Calu3 (cell line): ENCODE data around the gene HYDIN. TPM values are rescaled to one million over a fixed set of nuclear protein-coding genes. Genes with fewer than 3 reads are reported as not detected.
"Not testable (repeated sequence)": the region's sequence is repeated elsewhere in the genome, so short reads cannot be mapped to it uniquely, and the experiment has no call there.

Experiments
- BruUV-seq: library from RNA; stranded (reverse); fragments of 400-500 nt; replicated peaks from 2 replicates; lab custom pipeline; 2021; lab: Mats Ljungman, UMichigan
- CTCF ChIA-PET: fragments of 300-600 bp; sonication (Branson Sonifier 250); formaldehyde crosslinking; loops from one replicate; lab custom pipeline; 2022; ENCODE audit warnings: antibody characterized with exemption; lab: Charles Lee
- DNase-seq: peaks from one replicate; pipeline ENCODE4 v3.0.0; 2022
- H3K27ac Mint-ChIP-seq: one replicate; pipeline ENCODE4 v1.8.0; 2022; ENCODE audit warnings: mixed read lengths; ENCODE audit not compliant: unreplicated experiment
- H3K27me3 Mint-ChIP-seq: one replicate; pipeline ENCODE4 v1.8.0; 2022; ENCODE audit warnings: mixed read lengths; ENCODE audit not compliant: unreplicated experiment
- H3K36me3 Mint-ChIP-seq: one replicate; pipeline ENCODE4 v1.8.0; 2022; ENCODE audit warnings: mild to moderate bottlenecking, moderate library complexity, mixed read lengths; ENCODE audit not compliant: insufficient read depth, unreplicated experiment
- H3K4me1 Mint-ChIP-seq: one replicate; pipeline ENCODE4 v1.8.0; 2022; ENCODE audit warnings: mild to moderate bottlenecking, low read depth, mixed read lengths; ENCODE audit not compliant: unreplicated experiment
- H3K4me3 Mint-ChIP-seq: one replicate; pipeline ENCODE4 v1.8.0; 2022; ENCODE audit warnings: mild to moderate bottlenecking, low read depth, moderate library complexity, mixed read lengths; ENCODE audit not compliant: unreplicated experiment
- H3K9me3 Mint-ChIP-seq: one replicate; pipeline ENCODE4 v1.8.0; 2022; ENCODE audit warnings: low read depth, mixed read lengths; ENCODE audit not compliant: unreplicated experiment
- intact Hi-C: fragments of 100-400 bp; cut with micrococcal nuclease; formaldehyde crosslinking; loops from one replicate; pipeline ENCODE4 v1.10.0; 2022; ENCODE audit not compliant: unreplicated experiment
- total RNA-seq: library from RNA; stranded (reverse); gene quantifications from 2 replicates; pipeline ENCODE4 v1.2.3, GENCODE V29; 2022

HYDIN gene
- total RNA-seq, 1 experiment from 2014 or later = 2.9 TPM

GRCh38 chr16:71069842-71070241, 160.7 kb downstream of the HYDIN start:
- H3K27ac Mint-ChIP-seq, H3K36me3 Mint-ChIP-seq, H3K4me3 Mint-ChIP-seq, BruUV-seq, H3K27me3 Mint-ChIP-seq, DNase-seq, intact Hi-C loops, CTCF ChIA-PET, H3K9me3 Mint-ChIP-seq, H3K4me1 Mint-ChIP-seq: not testable (repeated sequence)

- DNase-seq, intact Hi-C loops, H3K4me1 Mint-ChIP-seq, H3K36me3 Mint-ChIP-seq, H3K27me3 Mint-ChIP-seq, H3K27ac Mint-ChIP-seq, H3K4me3 Mint-ChIP-seq, H3K9me3 Mint-ChIP-seq, CTCF ChIA-PET, BruUV-seq: not testable (repeated sequence)
These were observed 176.5 kb downstream of the HYDIN start for GRCh38 chr16:71053897-71054609.

GRCh38 chr16:71050307-71050706, 180.2 kb downstream of the HYDIN start:
- H3K4me1 Mint-ChIP-seq, H3K27ac Mint-ChIP-seq, CTCF ChIA-PET, H3K4me3 Mint-ChIP-seq, H3K27me3 Mint-ChIP-seq, DNase-seq, H3K9me3 Mint-ChIP-seq, intact Hi-C loops, BruUV-seq, H3K36me3 Mint-ChIP-seq: not testable (repeated sequence)

GRCh38 chr16:71039368-71040111, 191.0 kb downstream of the HYDIN start:
- H3K36me3 Mint-ChIP-seq = not testable (repeated sequence)

GRCh38 chr16:71038421-71038820, 192.1 kb downstream of the HYDIN start:
- H3K9me3 Mint-ChIP-seq, DNase-seq, BruUV-seq, CTCF ChIA-PET, H3K36me3 Mint-ChIP-seq, intact Hi-C loops, H3K4me1 Mint-ChIP-seq, H3K4me3 Mint-ChIP-seq, H3K27ac Mint-ChIP-seq: not testable (repeated sequence)
- H3K27me3 Mint-ChIP-seq = peaks cover 10% of the 10 kb centered on the region

More at GRCh38 chr16:71039368-71040111, 191.0 kb downstream of the HYDIN start:
- H3K27ac Mint-ChIP-seq, DNase-seq, CTCF ChIA-PET, BruUV-seq, H3K4me3 Mint-ChIP-seq, H3K9me3 Mint-ChIP-seq, H3K4me1 Mint-ChIP-seq, intact Hi-C loops: not testable (repeated sequence)
- H3K27me3 Mint-ChIP-seq = peaks cover 10% of the 10 kb centered on the region

GRCh38 chr16:71037987-71038386, 192.5 kb downstream of the HYDIN start:
- H3K27me3 Mint-ChIP-seq = peaks cover 10% of the 10 kb centered on the region
- intact Hi-C loops, H3K4me1 Mint-ChIP-seq, BruUV-seq, H3K4me3 Mint-ChIP-seq, CTCF ChIA-PET, H3K27ac Mint-ChIP-seq, H3K36me3 Mint-ChIP-seq, H3K9me3 Mint-ChIP-seq, DNase-seq: not testable (repeated sequence)

- H3K27me3 Mint-ChIP-seq, H3K4me3 Mint-ChIP-seq, H3K9me3 Mint-ChIP-seq, DNase-seq, H3K27ac Mint-ChIP-seq, intact Hi-C loops, CTCF ChIA-PET, BruUV-seq, H3K4me1 Mint-ChIP-seq, H3K36me3 Mint-ChIP-seq: not testable (repeated sequence)
These were observed 202.3 kb downstream of the HYDIN start for GRCh38 chr16:71028032-71028727.

- H3K27ac Mint-ChIP-seq, intact Hi-C loops, H3K27me3 Mint-ChIP-seq, H3K9me3 Mint-ChIP-seq, H3K4me1 Mint-ChIP-seq, H3K36me3 Mint-ChIP-seq, H3K4me3 Mint-ChIP-seq, BruUV-seq, CTCF ChIA-PET, DNase-seq: not testable (repeated sequence)
These were observed 203.0 kb downstream of the HYDIN start for GRCh38 chr16:71027511-71027910.

- CTCF ChIA-PET, intact Hi-C loops, H3K4me3 Mint-ChIP-seq, H3K27ac Mint-ChIP-seq, BruUV-seq, H3K36me3 Mint-ChIP-seq, H3K4me1 Mint-ChIP-seq, H3K9me3 Mint-ChIP-seq, DNase-seq, H3K27me3 Mint-ChIP-seq: not testable (repeated sequence)
These were observed 206.6 kb downstream of the HYDIN start for GRCh38 chr16:71023851-71024439.
